ENCODE results near the gene UBE2J2. TPM values are rescaled to one million over a fixed set of nuclear protein-coding genes. Genes with fewer than 3 reads are reported as not detected.

Gene UBE2J2
- total RNA-seq, 4 donors from 2014 or later = 31.3 to 42.3 (median 38.3) TPM

GRCh38 chr1:1244192-1244811 lies 29.4 kb downstream of the UBE2J2 start:
- Histone ChIP-seq H3K27me3 (peaks cover 22 to 35% (median 31%) of the 10 kb centered on the region in 3 donors), H3K4me1 (no peaks in the 10 kb centered on the region), H3K4me3 (peak overlapping the region in 1 of 4 donors; percentile 30), H3K36me3 (no peaks in the 10 kb centered on the region), H3K9me3 (no peaks in the 10 kb centered on the region), H3K27ac (no peak overlapping the region)
- in situ Hi-C loops (cut with MboI; ENCODE audit: low sequenced_read_pairs in 4 of 4) = no loop called here
- DNase-seq (no peak), ATAC-seq (no peak)
- intact Hi-C loops (cut with DNase I; ENCODE audit: low total_unique reads) = no loop called here
- no peak for TF ChIP-seq POLR2A (IDR thresholded peaks at IDR 0.05)
- TF ChIP-seq, protein P1, sequence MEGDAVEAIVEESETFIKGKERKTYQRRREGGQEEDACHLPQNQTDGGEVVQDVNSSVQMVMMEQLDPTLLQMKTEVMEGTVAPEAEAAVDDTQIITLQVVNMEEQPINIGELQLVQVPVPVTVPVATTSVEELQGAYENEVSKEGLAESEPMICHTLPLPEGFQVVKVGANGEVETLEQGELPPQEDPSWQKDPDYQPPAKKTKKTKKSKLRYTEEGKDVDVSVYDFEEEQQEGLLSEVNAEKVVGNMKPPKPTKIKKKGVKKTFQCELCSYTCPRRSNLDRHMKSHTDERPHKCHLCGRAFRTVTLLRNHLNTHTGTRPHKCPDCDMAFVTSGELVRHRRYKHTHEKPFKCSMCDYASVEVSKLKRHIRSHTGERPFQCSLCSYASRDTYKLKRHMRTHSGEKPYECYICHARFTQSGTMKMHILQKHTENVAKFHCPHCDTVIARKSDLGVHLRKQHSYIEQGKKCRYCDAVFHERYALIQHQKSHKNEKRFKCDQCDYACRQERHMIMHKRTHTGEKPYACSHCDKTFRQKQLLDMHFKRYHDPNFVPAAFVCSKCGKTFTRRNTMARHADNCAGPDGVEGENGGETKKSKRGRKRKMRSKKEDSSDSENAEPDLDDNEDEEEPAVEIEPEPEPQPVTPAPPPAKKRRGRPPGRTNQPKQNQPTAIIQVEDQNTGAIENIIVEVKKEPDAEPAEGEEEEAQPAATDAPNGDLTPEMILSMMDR (IDR thresholded peaks at IDR 0.05 in 4 of 5, conservative IDR thresholded peaks at IDR 0.05 in 1 of 5) = no peak

DNA sequence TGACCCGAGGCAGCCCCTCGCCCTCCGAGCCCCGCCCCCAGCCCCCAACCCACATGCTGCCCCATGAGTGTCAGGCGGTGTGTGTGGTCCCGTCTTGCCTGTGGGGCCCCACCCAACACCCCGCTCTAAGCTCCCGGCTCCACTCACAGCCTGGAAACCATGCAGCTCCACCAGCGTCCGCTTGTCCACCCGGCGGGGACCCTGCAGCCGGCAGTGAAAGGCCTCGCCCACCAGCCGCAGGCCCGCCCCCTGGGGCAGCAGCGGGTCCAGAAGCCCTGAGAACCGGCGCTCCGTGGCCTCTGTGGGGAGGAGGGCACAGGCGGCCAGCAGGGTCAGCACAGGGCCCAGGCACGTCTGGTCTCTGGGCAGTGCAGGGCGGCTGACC lies 29.9 kb downstream of the UBE2J2 start:
- intact Hi-C loops (cut with DNase I; ENCODE audit: low total_unique reads) (no loop called here), in situ Hi-C loops (cut with MboI; ENCODE audit: low sequenced_read_pairs in 4 of 4) (no loop called here)
- Histone ChIP-seq H3K27me3 (peaks cover 26 to 40% (median 36%) of the 10 kb centered on the region in 3 donors), H3K4me3 (peak overlapping the region in 1 of 4 donors; percentile 30), H3K36me3 (no peaks in the 10 kb centered on the region), H3K4me1 (no peaks in the 10 kb centered on the region), H3K9me3 (no peaks in the 10 kb centered on the region), H3K27ac (no peak overlapping the region)
- DNase-seq = no peak
- TF ChIP-seq, protein P1 (IDR thresholded peaks at IDR 0.05 in 4 of 5, conservative IDR thresholded peaks at IDR 0.05 in 1 of 5) = no peak
- TF ChIP-seq POLR2A (IDR thresholded peaks at IDR 0.05) = no peak
- no peak for ATAC-seq

DNA sequence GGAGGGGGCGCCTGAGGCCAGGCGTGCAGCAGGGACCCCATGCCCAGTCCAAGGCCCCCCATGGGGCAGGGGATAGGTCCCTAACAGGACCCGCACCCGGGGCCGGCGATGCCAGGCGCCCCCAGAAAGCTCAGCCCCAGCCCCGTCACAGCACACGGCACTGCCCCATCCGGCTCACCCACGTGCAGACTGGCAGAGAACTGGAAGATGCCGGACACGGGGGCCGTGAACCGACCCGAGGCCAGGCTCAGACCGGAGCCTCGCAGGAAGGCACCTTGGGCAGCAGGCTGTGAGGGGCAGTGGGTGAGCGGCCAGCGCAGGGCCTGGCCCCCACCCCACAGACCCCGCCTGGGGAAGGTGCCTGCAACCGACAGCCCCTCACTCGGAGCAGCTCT lies 30.4 kb downstream of the UBE2J2 start:
- no peak for ATAC-seq
- no peak overlapping the region for H3K27ac ChIP-seq
- intact Hi-C loops (cut with DNase I; ENCODE audit: low total_unique reads) = no loop called here
- TF ChIP-seq, protein P1 (IDR thresholded peaks at IDR 0.05 in 4 of 5, conservative IDR thresholded peaks at IDR 0.05 in 1 of 5) = no peak
- TF ChIP-seq POLR2A (IDR thresholded peaks at IDR 0.05) = no peak
- peaks cover 32 to 45% (median 41%) of the 10 kb centered on the region in 3 donors for H3K27me3 ChIP-seq
- no peak for DNase-seq
- H3K9me3 ChIP-seq = no peaks in the 10 kb centered on the region
- in situ Hi-C loops (cut with MboI; ENCODE audit: low sequenced_read_pairs in 4 of 4) = no loop called here
- no peak overlapping the region for H3K4me3 ChIP-seq
- no peaks in the 10 kb centered on the region for H3K4me1 ChIP-seq
- H3K36me3 ChIP-seq = no peaks in the 10 kb centered on the region

- in situ Hi-C loops (cut with MboI; ENCODE audit: low sequenced_read_pairs in 4 of 4) (no loop called here), intact Hi-C loops (cut with DNase I; ENCODE audit: low total_unique reads) (no loop called here)
- Histone ChIP-seq H3K9me3 (no peaks in the 10 kb centered on the region), H3K4me1 (no peaks in the 10 kb centered on the region), H3K27ac (no peak overlapping the region), H3K36me3 (no peaks in the 10 kb centered on the region), H3K27me3 (peaks cover 36 to 50% (median 47%) of the 10 kb centered on the region in 3 donors), H3K4me3 (no peak overlapping the region)
- no peak for DNase-seq
- ATAC-seq = no peak
- TF ChIP-seq, protein P1 (IDR thresholded peaks at IDR 0.05 in 4 of 5, conservative IDR thresholded peaks at IDR 0.05 in 1 of 5) = no peak
- TF ChIP-seq POLR2A (IDR thresholded peaks at IDR 0.05) = no peak
Measured at GRCh38 chr1:1242461-1243265, 31.0 kb downstream of the UBE2J2 start.

Measured in gastrocnemius medialis (tissue), 4 donors.